Fibroblast of gingiva (primary cell): ENCODE results near the gene EGFLAM.
A peak's percentile ranks its signal among the peaks of the same experiment; 100 is the strongest.

Experiments
- DNase-seq: peaks from one replicate; pipeline ENCODE4 v3.0.0-alpha.2; 2011; ENCODE audit warnings: low read depth

The EGFLAM gene

GRCh38 chr5:38265546-38266179 is 7.3 kb downstream of the EGFLAM start:
- DNase-seq, result peak; percentile 29

GRCh38 chr5:38267372-38267771 is 9.0 kb downstream of the EGFLAM start:
- no peak for DNase-seq

GRCh38 chr5:38273626-38274025 is 15.3 kb downstream of the EGFLAM start:
- DNase-seq, result no peak

- no peak for DNase-seq
These were observed 16.0 kb downstream of the EGFLAM start for GRCh38 chr5:38274370-38274769.

- no peak for DNase-seq
These were observed 26.0 kb downstream of the EGFLAM start for GRCh38 chr5:38284384-38284783.

- DNase-seq, result no peak
These were observed 26.9 kb downstream of the EGFLAM start for GRCh38 chr5:38285226-38285625.

GRCh38 chr5:38286002-38286401 is 27.6 kb downstream of the EGFLAM start:
- no peak for DNase-seq

- no peak for DNase-seq
These were observed 28.8 kb downstream of the EGFLAM start for GRCh38 chr5:38287124-38287523.

GRCh38 chr5:38289457-38289856 is 31.1 kb downstream of the EGFLAM start:
- no peak for DNase-seq

- no peak for DNase-seq
These were observed 31.8 kb downstream of the EGFLAM start for GRCh38 chr5:38290028-38290653.

- DNase-seq, result no peak
These were observed 33.0 kb downstream of the EGFLAM start for GRCh38 chr5:38291355-38291754.

GRCh38 chr5:38292228-38292627 is 33.9 kb downstream of the EGFLAM start:
- no peak for DNase-seq

GRCh38 chr5:38295751-38296150 is 37.4 kb downstream of the EGFLAM start:
- no peak for DNase-seq

GRCh38 chr5:38297830-38298608 is 39.7 kb downstream of the EGFLAM start:
- no peak for DNase-seq

GRCh38 chr5:38299585-38299984 is 41.2 kb downstream of the EGFLAM start:
- no peak for DNase-seq

- DNase-seq, result no peak
These were observed 46.8 kb downstream of the EGFLAM start for GRCh38 chr5:38305148-38305547.

GRCh38 chr5:38307845-38308244 is 49.5 kb downstream of the EGFLAM start:
- DNase-seq, result no peak

GRCh38 chr5:38316544-38317224 is 58.3 kb downstream of the EGFLAM start:
- DNase-seq, result peak; percentile 67

GRCh38 chr5:38317868-38318267 is 59.5 kb downstream of the EGFLAM start:
- no peak for DNase-seq

GRCh38 chr5:38319491-38319890 is 61.1 kb downstream of the EGFLAM start:
- DNase-seq, result no peak

GRCh38 chr5:38321978-38322377 is 63.6 kb downstream of the EGFLAM start:
- DNase-seq, result no peak

GRCh38 chr5:38323645-38324295 is 65.4 kb downstream of the EGFLAM start:
- peak; percentile 73 for DNase-seq
